ENCODE measurements around the gene TWNK.
A peak's percentile ranks its signal among the peaks of the same experiment; 100 is the strongest.

TWNK gene

GRCh38 chr10:100986952-100987684 lies at the start of gene TWNK, which contains the start of gene MRPL43:
Gene TWNK (plus strand): TSS chr10:100987543. CDS start chr10:100988211, 668 bp downstream.
Gene MRPL43 (minus strand): TSS chr10:100987497. CDS start chr10:100987443, 54 bp downstream.
- DNase-seq = peak; percentile 91

GRCh38 chr10:100939763-100940344 lies 47.5 kb upstream of the TWNK start:
- no peak for DNase-seq

GRCh38 chr10:100942229-100942628 lies 45.1 kb upstream of the TWNK start:
- DNase-seq = no peak

DNA sequence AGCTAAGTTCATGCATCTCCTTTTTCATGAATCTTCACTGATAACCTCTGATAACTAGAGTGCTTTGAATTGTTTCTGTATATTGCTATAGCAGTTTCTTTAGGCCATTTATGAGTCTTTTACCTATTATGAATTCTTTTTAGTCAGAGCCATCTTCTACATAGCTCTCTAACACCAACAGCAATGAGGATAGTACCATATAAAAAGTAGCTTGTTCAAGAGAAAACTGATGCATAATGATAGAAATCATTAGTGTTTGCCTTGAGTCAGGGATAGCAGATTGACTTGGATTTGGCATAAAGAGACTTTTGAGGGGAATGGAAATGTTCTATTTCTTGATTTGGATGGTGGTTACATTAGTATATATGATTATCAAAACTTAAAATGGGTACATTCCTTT lies 43.8 kb upstream of the TWNK start:
- DNase-seq = no peak

- DNase-seq = no peak
Observed at GRCh38 chr10:100945754-100946153, 41.6 kb upstream of the TWNK start.

- DNase-seq = no peak
Observed at GRCh38 chr10:100948916-100949315, 38.4 kb upstream of the TWNK start.

- DNase-seq = no peak
Observed at GRCh38 chr10:100960251-100960650, 27.1 kb upstream of the TWNK start.

DNA sequence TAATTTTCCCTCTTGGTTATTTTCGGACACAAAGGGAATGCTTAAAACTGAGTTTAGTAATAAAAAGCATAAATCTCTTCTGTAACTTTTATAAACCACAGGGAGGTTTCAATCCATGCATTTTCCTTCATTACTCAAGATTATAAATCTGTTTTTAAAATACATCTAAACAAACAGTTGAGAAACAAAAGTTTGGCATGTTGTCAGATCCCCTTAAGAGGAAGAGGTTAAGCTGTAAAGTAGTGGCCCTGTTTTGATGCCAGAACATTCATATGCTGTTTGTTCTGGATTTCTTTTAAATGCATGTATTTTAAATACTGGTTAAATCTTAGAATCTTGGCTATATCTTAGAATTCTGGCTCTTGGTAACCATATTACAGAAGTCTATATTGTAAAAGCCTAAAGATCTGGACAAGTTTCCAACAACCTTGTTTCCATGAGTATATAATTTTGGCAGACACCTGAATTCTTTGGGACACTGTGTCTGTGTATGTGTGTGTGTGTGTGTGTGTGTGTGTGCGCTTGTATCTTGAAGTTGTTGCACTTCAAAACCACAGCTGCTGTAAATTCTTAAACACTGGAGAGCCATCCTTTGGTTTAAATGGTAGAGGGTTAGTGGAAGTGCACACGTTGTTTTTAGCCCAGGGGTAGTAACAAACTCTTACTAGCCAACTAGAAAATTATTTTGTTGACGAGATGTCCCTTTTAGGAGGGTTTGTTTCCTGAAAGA lies 24.8 kb upstream of the TWNK start:
- no peak for DNase-seq

- DNase-seq = no peak
Observed at GRCh38 chr10:100963826-100964225, 23.5 kb upstream of the TWNK start.

DNA sequence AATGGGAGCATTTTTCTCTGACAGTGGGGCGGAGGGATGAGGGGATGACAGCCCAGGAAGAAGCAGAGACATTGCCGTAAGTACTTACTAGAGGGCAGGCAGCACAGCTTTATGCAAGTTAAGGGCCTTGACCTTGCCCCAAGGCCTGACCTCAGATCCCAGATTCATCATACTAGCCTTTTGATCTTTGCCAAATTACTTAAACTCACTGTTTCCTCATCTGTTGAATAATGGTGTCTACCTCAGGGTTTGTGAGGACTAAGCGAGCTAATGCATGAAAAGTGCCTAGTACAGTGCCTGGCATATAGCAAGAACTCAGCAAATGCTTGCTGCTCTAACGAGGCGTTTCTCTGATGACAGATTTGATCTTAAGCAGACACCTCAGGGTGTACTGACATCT lies 21.5 kb upstream of the TWNK start:
- DNase-seq = no peak

DNA sequence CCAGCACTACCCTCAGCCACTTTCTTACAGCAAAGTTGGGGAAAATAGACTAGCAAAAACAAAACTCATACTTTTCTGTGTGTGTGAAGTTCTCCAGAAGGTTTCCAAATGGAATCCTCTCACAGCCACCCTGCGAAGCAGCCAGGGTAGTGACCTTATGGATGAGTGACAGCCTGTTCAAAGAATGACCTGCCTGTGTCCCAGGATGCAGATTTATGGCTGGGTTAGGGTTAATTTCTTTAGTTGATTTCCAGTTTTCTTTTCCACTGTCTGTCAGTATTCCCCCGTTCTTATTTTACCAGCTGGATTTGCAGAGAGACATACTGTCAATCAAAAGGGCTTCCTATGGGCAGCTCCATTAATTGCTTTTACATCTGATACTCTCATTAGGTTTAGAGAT lies 20.5 kb upstream of the TWNK start:
- no peak for DNase-seq

- DNase-seq = no peak
Observed at GRCh38 chr10:100967332-100967731, 20.0 kb upstream of the TWNK start.

DNA sequence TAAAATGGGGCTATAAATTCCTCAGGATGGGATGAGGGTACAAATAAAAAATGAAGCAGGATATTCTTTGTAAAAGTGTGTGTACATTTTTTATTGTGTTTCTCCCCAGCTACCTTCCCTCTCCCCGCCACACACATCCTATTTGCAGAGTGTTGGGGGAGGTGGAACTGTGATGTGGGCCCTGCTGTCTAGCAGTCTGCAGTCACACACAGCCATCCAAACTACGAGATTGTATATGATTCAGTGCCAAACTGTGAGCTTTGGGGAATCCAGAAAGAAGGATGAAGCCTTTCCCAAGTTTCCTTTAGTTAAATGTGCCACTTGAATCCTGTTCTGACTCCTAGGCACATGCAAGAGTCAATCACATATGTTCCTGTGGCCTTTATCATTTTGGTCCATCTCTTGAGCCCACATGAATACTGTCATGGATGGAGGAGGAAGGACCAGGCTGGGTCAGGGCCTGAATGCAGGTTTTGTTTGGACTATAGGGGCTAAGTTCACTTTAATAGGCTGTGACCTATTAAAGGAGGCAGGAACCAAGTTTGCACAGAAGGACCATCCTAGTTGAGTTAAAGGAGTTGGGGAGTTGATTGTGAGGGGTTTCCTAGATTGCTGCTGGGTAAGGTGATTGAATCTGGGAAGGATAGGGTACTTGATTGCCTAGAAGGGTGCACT lies 19.1 kb upstream of the TWNK start:
- DNase-seq = no peak

DNA sequence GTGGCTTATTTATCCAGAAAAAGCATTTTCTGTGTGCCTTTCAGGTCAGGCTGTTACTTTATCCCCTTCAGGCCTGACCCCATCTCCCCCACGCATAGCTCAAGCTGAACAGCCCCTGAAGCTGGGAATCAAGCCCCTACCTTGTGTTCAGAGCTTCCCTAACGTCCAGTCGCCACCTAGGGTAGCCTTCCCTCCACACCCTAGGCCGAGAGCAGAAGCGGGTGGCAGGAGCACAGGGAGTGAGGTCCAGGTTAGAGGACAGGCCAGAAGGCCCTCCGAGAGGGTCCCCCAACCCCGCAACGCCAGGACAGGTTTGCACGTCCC lies 18.5 kb upstream of the TWNK start:
- DNase-seq = no peak

DNA sequence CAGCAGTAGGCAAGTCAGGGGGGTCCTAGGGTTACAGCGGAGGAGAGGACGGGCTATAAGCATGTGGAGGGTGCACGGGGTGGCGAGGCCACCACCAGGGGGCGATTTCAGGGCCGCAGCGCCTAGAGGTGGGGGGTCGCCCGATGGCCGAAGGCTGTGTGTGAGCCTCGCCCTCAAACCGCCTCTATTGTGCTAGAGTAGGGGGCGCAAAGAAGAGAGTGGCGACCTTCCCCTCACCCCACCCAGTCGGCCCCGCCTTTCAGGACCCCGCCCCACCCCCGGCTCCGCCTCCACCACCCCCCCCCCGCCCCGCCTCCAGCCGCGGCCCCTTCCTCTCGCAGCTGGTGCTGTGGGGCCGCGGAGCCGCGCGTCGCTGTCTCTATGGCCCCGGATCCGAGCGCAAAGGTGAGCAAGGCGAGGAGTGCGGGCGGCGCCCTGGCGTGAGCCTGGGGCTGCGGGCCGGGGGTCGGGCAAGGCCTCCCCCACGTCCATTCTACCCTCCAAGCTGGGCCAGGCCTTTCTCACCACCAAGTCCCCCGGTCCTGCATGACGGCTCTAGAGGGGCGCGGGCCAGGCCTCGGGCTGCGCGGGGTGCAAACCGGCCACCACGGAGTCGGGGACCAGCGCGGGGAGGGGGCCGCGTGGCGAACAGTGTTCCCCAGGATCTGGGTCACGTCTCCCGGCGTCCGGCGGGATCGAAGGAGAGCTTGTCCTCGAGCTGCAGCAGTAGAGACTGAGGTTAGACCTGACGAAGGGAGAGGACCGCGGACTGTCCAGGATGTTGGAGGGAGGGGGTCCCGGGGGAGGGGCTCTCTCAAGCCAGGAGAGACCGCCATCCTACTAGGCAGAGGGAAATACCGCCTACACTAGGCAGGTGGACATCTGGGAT lies 17.9 kb upstream of the TWNK start, which contains the start of gene SEMA4G:
SEMA4G (plus strand) TSS at position 318 of the 889 bp plus-strand sequence. CDS start 3,409 bp downstream, outside the sequence.
- DNase-seq = peak; percentile 52

DNA sequence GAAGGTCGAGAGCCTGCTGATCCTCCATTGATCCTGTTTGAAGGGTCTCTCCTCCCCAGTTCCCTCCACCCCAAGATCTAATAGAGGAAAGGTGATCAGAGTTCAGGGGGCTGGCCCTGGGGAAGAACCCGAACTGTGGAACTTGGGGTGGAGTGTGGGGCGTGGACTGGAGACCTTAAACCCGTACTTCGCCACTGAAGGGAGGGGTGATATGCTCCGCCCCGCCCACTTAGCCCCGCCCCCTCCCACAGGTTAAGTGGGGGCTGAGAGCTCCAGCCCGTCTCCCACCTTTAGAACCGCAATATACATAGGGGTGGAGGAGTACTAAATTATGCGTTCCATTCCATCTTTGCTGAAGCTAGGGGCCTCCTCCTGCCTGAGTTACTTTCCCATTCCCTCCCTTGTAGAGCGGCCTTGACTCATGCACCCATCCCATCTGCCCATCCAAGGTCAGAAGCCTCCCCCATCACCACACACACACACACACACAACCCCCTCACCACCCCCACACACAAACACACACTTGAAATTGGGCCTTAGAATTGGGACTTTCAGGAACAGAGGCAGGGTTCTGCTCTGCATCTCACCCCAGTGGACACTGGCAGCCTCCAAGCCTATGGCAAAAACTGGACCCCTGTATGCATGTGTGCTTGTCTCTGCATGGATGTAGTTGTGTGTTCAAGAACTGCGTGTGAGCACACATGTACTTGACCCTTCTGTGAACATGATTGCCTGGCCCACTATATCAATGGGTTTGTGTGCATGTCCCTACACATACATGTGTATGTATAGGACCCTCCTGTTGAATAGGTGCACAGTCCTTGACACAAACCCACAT lies 17.0 kb upstream of the TWNK start:
- peak; percentile 26 for DNase-seq

GRCh38 chr10:100970914-100971811 lies 16.2 kb upstream of the TWNK start:
- no peak for DNase-seq

GRCh38 chr10:100972115-100972903 lies 15.0 kb upstream of the TWNK start:
- no peak for DNase-seq

- DNase-seq = no peak
Observed at GRCh38 chr10:100972904-100973535, 14.3 kb upstream of the TWNK start.
